ENCODE data around the gene CHD5.

GRCh38 chr1:6167391-6168303, 12.5 kb downstream of the CHD5 start:
- TF ChIP-seq CTCF (IDR thresholded peaks at IDR 0.05) (no peak), POLR2A (IDR thresholded peaks at IDR 0.05) (no peak)

Measured in esophagus squamous epithelium (tissue), 4 donors.